ENCODE data around the gene JPH3.
"Not testable (repeated sequence)": the region's sequence is repeated elsewhere in the genome, so short reads cannot be mapped to it uniquely, and the experiment has no call there.

Gene JPH3

DNA sequence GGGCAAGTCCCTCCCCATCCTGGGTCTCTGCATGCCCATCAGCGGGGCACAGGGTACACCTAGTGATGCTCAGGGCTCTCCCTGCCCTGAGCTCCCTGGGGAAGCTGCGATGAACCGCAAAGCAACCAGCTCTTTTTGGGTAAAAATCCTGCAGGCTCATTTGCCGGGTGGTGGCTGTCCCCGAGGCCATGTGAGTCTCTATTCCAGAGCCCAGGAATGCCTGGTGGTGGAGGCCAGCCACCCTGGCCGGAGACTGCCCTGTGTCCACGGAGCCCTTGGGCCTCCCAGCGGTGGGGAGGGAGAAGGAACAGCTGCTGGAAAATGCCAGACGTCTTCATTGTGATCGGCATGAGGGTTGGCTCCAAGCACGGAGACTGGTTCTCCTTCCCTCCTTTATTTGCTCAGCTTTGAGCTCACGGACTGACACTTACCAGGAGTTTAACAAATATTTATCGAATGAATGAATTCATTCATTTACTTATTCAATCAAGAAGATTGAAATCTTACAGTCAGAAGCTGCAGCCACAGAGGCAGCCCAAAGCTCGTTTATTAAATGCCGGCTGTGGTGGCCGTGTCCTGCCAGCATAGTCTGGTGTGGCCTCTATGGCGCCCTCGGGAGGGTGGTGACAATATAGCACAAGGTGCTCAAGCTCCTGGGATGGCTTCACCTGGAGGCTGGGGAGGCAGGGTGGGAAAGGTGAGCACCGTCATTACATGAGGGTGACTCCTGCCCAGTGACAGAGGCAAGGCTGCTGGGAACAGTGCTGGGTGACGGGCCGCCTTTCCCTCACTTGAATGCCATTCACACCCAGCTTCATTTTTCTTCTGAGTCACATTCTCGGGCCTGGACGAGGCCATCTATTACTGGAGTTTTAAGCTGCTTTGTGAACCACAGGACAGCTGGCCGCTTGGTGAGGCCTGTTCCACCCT lies 31.1 kb upstream of the JPH3 start:
- Histone ChIP-seq H3K36me3 (replicated peaks) (no peaks in the 10 kb centered on the region), H3K27me3 (replicated peaks) (no peaks in the 10 kb centered on the region), H3K27ac (no peak overlapping the region), H3K4me3 (ENCODE audit: low read depth, low read length) (no peak overlapping the region)
- in situ Hi-C loops (cut with HindIII; ENCODE audit: low pct_ligation_motif_present, low sequenced_read_pairs): no loop called here
- no peak for DNase-seq
- TF ChIP-seq, protein P1, sequence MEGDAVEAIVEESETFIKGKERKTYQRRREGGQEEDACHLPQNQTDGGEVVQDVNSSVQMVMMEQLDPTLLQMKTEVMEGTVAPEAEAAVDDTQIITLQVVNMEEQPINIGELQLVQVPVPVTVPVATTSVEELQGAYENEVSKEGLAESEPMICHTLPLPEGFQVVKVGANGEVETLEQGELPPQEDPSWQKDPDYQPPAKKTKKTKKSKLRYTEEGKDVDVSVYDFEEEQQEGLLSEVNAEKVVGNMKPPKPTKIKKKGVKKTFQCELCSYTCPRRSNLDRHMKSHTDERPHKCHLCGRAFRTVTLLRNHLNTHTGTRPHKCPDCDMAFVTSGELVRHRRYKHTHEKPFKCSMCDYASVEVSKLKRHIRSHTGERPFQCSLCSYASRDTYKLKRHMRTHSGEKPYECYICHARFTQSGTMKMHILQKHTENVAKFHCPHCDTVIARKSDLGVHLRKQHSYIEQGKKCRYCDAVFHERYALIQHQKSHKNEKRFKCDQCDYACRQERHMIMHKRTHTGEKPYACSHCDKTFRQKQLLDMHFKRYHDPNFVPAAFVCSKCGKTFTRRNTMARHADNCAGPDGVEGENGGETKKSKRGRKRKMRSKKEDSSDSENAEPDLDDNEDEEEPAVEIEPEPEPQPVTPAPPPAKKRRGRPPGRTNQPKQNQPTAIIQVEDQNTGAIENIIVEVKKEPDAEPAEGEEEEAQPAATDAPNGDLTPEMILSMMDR (IDR thresholded peaks at IDR 0.05; ENCODE audit: low read depth, low read length, missing control alignments): peak; percentile 77

DNA sequence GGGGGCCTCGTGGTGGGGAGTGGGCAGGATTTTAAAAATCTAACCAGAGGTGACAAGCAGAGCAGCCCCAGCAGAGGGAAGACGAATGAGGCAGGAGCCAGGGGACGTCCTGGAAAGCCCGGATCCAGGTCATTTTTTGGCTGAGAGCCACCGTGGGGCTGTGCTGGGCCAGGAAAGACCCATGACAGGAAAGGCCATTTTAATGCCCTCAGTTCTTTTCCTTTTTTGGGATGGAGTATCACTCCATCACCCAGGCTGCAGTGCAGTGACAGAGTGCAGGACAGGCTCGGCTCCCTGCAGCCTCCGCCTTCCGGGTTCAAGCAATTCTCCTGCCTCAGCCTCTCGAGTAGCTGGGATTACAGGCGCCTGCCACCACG lies 30.5 kb upstream of the JPH3 start:
- TF ChIP-seq, protein P1 (IDR thresholded peaks at IDR 0.05; ENCODE audit: low read depth, low read length, missing control alignments): no peak
- H3K27me3 ChIP-seq (replicated peaks): no peaks in the 10 kb centered on the region
- DNase-seq: no peak
- in situ Hi-C loops (cut with HindIII; ENCODE audit: low pct_ligation_motif_present, low sequenced_read_pairs): no loop called here
- no peaks in the 10 kb centered on the region for H3K36me3 ChIP-seq (replicated peaks)
- H3K27ac ChIP-seq: no peak overlapping the region
- H3K4me3 ChIP-seq (ENCODE audit: low read depth, low read length): no peak overlapping the region

DNA sequence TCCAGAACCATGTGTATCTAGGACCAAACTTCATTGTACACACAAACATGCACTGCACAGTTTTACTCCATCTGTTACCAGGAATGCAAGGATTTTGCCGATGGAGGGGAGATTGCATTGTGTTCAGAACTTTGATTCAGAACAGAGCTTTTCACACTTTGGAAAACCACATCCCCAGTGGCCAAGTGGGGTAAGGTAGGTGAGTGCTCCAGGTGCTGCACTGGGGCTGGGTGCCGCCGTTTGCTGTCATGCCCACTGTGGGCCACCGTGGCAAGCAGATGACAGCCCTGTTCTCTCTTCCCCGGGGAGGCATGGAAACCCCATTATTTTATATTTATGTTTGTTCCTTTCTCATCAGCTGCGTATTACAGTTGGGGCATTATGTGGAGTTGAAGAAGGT lies 29.3 kb upstream of the JPH3 start:
- DNase-seq: no peak
- H3K27ac ChIP-seq: no peak overlapping the region
- H3K36me3 ChIP-seq (replicated peaks): no peaks in the 10 kb centered on the region
- TF ChIP-seq, protein P1 (IDR thresholded peaks at IDR 0.05; ENCODE audit: low read depth, low read length, missing control alignments): no peak
- no peak overlapping the region for H3K4me3 ChIP-seq (ENCODE audit: low read depth, low read length)
- H3K27me3 ChIP-seq (replicated peaks): no peaks in the 10 kb centered on the region
- in situ Hi-C loops (cut with HindIII; ENCODE audit: low pct_ligation_motif_present, low sequenced_read_pairs): no loop called here

DNA sequence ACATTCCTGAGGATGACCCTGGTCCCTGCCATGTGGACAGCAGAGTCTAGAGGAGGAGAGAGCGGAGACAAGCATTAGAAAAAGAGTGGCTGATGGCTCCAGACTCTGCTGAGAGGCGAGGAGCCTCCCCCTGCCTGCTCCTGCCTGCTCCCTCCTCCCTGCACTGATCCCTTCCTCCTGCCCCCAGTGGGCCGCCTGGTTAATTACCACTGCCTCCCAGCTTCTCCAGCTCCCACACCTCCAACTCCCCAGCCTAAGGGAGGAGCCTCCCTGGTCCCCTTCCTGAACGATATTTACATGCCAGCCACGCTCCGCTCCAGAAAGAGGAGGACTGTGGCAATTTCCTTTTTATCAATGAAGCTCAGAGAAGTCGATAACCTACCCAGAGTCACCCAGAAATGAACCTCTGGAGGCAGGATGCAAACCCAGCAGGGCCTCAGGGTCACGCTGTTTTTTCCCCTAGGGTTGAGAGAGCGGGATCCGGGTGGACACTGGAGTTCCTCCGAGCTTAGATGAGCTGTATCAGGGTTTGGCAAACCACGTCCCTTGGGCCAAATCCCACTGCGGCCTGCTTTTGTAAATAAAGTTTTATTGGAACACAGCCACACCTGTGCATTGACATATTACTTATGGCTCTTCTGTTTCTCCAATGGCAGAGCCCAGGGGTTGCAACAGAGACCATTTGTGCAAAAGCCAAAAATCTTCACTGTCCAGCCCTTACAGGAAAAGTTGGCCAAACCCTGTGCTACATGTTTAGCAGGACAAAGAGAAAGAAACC lies 27.1 kb upstream of the JPH3 start:
- in situ Hi-C loops (cut with HindIII; ENCODE audit: low pct_ligation_motif_present, low sequenced_read_pairs): no loop called here
- Histone ChIP-seq H3K27ac (no peak overlapping the region), H3K4me3 (ENCODE audit: low read depth, low read length) (no peak overlapping the region), H3K27me3 (replicated peaks) (no peaks in the 10 kb centered on the region), H3K36me3 (replicated peaks) (no peaks in the 10 kb centered on the region)
- TF ChIP-seq, protein P1 (IDR thresholded peaks at IDR 0.05; ENCODE audit: low read depth, low read length, missing control alignments): peak; percentile 7
- DNase-seq: no peak

DNA sequence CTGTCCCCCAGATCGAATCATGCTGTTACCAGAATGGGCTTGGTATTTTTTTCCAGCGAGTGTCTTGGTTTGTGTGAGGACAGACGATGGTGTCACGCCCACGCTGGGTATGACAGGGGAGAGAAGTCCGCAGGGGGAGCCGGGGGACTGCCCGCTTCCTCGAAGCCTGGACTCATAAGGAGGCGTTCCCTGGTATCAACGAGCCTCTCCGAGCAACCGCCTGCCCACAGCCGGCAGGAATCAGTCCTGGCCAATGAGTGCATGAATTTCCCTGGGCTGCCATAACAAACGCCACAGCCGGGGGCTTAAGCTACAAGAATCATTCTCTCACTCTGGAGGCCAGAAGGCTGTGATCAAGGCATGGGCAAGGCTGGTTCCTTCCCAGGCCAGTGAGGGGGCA lies 26.1 kb upstream of the JPH3 start:
- no peaks in the 10 kb centered on the region for H3K36me3 ChIP-seq (replicated peaks)
- no peak overlapping the region for H3K4me3 ChIP-seq (ENCODE audit: low read depth, low read length)
- no peaks in the 10 kb centered on the region for H3K27me3 ChIP-seq (replicated peaks)
- in situ Hi-C loops (cut with HindIII; ENCODE audit: low pct_ligation_motif_present, low sequenced_read_pairs): no loop called here
- TF ChIP-seq, protein P1 (IDR thresholded peaks at IDR 0.05; ENCODE audit: low read depth, low read length, missing control alignments): no peak
- no peak overlapping the region for H3K27ac ChIP-seq
- no peak for DNase-seq

DNA sequence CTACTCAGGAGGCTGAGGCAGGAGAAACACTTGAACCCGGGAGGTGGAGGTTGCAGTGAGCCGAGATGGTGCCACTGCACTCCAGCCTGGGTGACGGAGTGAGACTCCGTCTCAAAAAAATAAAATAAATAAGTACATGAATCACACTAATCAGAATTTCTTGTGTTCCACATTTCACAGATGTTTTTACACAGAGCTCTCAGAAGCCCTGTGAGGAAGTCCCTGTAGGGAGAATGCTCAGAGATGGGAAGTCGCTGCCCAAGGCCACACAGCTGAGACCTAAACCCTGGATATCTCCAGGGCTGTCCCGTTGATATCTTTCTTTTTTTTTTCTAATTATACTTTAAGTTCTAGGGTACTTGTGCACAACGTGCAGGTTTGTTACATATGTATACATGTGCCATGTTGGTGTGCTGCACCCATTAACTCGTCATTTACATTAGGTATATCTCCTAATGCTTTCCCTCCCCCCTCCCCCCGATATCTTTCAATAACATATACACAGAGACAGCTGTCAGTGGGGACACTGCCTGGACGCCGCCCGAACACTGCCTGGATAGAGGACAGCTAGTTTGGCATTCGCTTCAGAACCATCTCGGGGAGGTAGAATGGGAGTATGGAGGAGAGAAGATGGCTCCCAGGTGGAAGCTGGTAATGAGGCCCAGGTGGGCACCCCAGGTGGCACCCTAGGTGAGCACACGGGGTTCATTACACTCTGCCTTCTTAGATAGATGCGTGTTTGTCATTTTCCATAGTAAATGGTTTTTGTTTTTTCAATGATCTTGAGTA lies 24.0 kb upstream of the JPH3 start:
- H3K36me3 ChIP-seq (replicated peaks); DNase-seq; H3K4me3 ChIP-seq (ENCODE audit: low read depth, low read length); in situ Hi-C loops (cut with HindIII; ENCODE audit: low pct_ligation_motif_present, low sequenced_read_pairs); H3K27ac ChIP-seq; H3K27me3 ChIP-seq (replicated peaks): not testable (repeated sequence)

Measured in brain microvascular endothelial cell (primary cell).